Karpas-422 (cell line): ENCODE data around the gene ZNF516. TPM values are rescaled to one million over a fixed set of nuclear protein-coding genes. Genes with fewer than 3 reads are reported as not detected.

Source experiments
- DNase-seq: peaks from one replicate; pipeline ENCODE4 v3.0.0-alpha.2; 2015
- H2AFZ ChIP-seq: fragments of 200-600 bp; sonication (generic); 2 replicates; pipeline ENCODE4 v1.6.1; 2014; ENCODE audit warnings: antibody characterized with exemption, low read length, mixed read lengths
- H3K27ac ChIP-seq: fragments of 200-600 bp; sonication (generic); 2 replicates; pipeline ENCODE4 v1.5.1; 2014; ENCODE audit warnings: mild to moderate bottlenecking, low read length, moderate library complexity
- H3K27me3 ChIP-seq: fragments of 200-600 bp; sonication (generic); 2 replicates; pipeline ENCODE4 v1.6.1; 2014; ENCODE audit warnings: low read length, mixed read lengths
- H3K36me3 ChIP-seq: fragments of 200-600 bp; sonication (generic); 2 replicates; pipeline ENCODE4 v1.6.1; 2014; ENCODE audit warnings: low read length, mixed read lengths; ENCODE audit not compliant: insufficient read depth
- H3K4me1 ChIP-seq: fragments of 200-600 bp; sonication (generic); 2 replicates; pipeline ENCODE4 v1.6.1; 2014; ENCODE audit warnings: mild to moderate bottlenecking, low read length, mixed read lengths
- H3K4me2 ChIP-seq: fragments of 200-600 bp; sonication (generic); 2 replicates; pipeline ENCODE4 v1.6.1; 2014; ENCODE audit warnings: low read length, low read depth, mild to moderate bottlenecking; ENCODE audit not compliant: poor library complexity, severe bottlenecking
- H3K4me3 ChIP-seq: fragments of 200-600 bp; sonication (generic); 2 replicates; pipeline ENCODE4 v1.5.1; 2014; ENCODE audit warnings: mild to moderate bottlenecking, antibody characterized with exemption, low read length, mixed read lengths
- H3K79me2 ChIP-seq: fragments of 200-600 bp; sonication (generic); 2 replicates; pipeline ENCODE4 v1.6.1; 2014; ENCODE audit warnings: mild to moderate bottlenecking, low read length, mixed read lengths
- H3K9ac ChIP-seq: fragments of 200-600 bp; sonication (generic); 2 replicates; pipeline ENCODE4 v1.6.0; 2014; ENCODE audit warnings: low read length
- H3K9me2 ChIP-seq: fragments of 200-600 bp; sonication (generic), shearing (Covaris generic); replicated peaks from 2 replicates; pipeline ENCODE4 v1.6.0; 2014; ENCODE audit warnings: mild to moderate bottlenecking, low read length, moderate library complexity; ENCODE audit not compliant: insufficient read depth
- H3K9me3 ChIP-seq: fragments of 300-700, 200-600 bp; sonication (generic); 2 replicates; pipeline ENCODE4 v1.6.1; 2014; ENCODE audit warnings: low read length, mixed read lengths
- H4K20me1 ChIP-seq: fragments of 200-600 bp; sonication (generic); 2 replicates; pipeline ENCODE4 v1.6.1; 2014; ENCODE audit warnings: mild to moderate bottlenecking, antibody characterized with exemption, low read length, low read depth; ENCODE audit not compliant: insufficient read depth
- total RNA-seq: library from RNA; depleted of rRNA; stranded (reverse); fragments of >200 nt; shearing (Covaris generic); gene quantifications from 2 replicates; pipeline ENCODE4 v1.2.3, GENCODE V29; 2014; ENCODE audit warnings: low replicate concordance

Gene ZNF516
- total RNA-seq, 1 experiment from 2014 or later = 41.0 TPM

DNA sequence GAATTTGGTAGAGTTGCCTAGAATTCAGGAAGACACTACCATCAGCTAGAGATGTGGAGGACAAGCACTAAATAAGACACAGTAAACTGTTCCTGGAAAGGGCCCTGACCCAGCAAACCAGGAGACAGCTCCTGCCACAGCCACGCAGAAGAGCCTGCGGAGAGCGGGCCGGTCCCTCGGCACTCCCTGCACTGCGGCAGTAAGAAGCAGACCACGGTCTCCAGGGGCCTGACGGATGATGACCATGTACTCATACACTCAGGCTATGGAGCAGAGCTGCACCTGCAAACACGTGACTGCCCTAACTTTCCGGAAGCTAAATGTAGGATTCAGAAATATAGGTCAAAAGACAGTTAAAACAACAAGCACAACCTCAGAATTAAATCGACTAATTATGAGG is 72.9 kb downstream of the ZNF516 start:
- Histone ChIP-seq H3K4me2 (no peak overlapping the region), H3K36me3 (no peaks in the 10 kb centered on the region; the same call in 1 of the 2 replicates), H3K4me3 (no peak overlapping the region), H3K27me3 (no peaks in the 10 kb centered on the region), H4K20me1 (peaks cover 70% of the 10 kb centered on the region), H2AFZ (no peak overlapping the region), H3K4me1 (peaks cover 29% of the 10 kb centered on the region), H3K27ac (no peak overlapping the region), H3K9me3 (no peaks in the 10 kb centered on the region), H3K79me2 (peaks cover 97% of the 10 kb centered on the region), H3K9ac (no peak overlapping the region), H3K9me2 (no peaks in the 10 kb centered on the region)
- no peak for DNase-seq

DNA sequence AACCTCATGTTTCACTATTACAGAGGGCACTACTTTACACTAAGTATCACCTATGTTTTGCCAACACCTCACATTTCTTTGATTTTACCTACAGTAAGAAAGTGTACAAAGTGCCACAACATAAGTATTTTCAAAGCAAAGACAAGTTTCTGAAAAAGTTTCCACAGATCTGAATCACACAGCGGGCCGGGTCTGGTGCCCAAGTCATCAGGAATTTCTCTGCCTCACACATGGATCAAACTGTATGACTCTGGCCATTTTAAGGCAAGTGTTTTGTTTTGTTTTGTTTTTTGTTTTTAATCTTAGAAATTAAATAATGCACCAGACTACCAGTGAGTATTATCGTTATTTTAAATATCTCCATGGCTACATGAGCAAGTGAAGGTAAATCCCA is 73.4 kb downstream of the ZNF516 start:
- Histone ChIP-seq H2AFZ (no peak overlapping the region), H3K9ac (no peak overlapping the region), H3K9me3 (no peaks in the 10 kb centered on the region), H3K27ac (no peak overlapping the region), H3K9me2 (no peaks in the 10 kb centered on the region), H3K36me3 (no peaks in the 10 kb centered on the region; the same call in 1 of the 2 replicates), H3K79me2 (peaks cover 97% of the 10 kb centered on the region), H3K4me1 (peaks cover 34% of the 10 kb centered on the region), H3K4me2 (no peak overlapping the region), H4K20me1 (peaks cover 68% of the 10 kb centered on the region), H3K4me3 (no peak overlapping the region), H3K27me3 (no peaks in the 10 kb centered on the region)
- no peak for DNase-seq

- H3K4me3 ChIP-seq = no peak overlapping the region
- H3K9ac ChIP-seq = no peak overlapping the region
- peaks cover 39% of the 10 kb centered on the region for H3K4me1 ChIP-seq
- H3K36me3 ChIP-seq = no peaks in the 10 kb centered on the region; the same call in 1 of the 2 replicates
- no peak overlapping the region for H3K4me2 ChIP-seq
- no peak for DNase-seq
- H3K27ac ChIP-seq = no peak overlapping the region
- H2AFZ ChIP-seq = no peak overlapping the region
- peaks cover 97% of the 10 kb centered on the region for H3K79me2 ChIP-seq
- H3K9me3 ChIP-seq = no peaks in the 10 kb centered on the region
- H4K20me1 ChIP-seq = peaks cover 68% of the 10 kb centered on the region
- H3K27me3 ChIP-seq = no peaks in the 10 kb centered on the region
- H3K9me2 ChIP-seq = no peaks in the 10 kb centered on the region
These were observed 74.0 kb downstream of the ZNF516 start for GRCh38 chr18:76420898-76421684.

DNA sequence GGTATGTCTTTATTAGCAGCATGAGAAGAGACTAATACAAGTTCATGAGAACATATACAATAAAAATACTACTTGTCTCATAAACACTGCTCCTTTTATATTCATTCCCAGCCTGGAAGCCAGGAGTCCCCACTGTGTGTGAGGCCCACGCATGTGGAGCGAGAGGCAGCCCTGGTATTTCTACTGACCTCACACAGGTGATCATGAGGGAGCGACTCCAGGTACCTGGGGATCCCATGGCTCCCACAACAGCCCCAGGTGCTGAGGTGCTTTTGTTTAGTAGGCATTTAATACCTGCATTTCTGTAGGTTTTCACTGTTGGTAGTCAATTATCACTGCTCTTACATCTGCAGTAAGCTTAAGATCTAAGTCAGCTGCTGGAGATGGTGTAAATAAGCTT is 75.2 kb downstream of the ZNF516 start:
- Histone ChIP-seq H3K9me3 (no peaks in the 10 kb centered on the region), H3K4me3 (no peak overlapping the region), H2AFZ (no peak overlapping the region), H3K9ac (no peak overlapping the region), H3K79me2 (peaks cover 97% of the 10 kb centered on the region), H3K27ac (no peak overlapping the region), H3K4me2 (no peak overlapping the region), H3K4me1 (peaks cover 47% of the 10 kb centered on the region), H3K36me3 (no peaks in the 10 kb centered on the region; the same call in 1 of the 2 replicates), H3K27me3 (no peaks in the 10 kb centered on the region), H3K9me2 (no peaks in the 10 kb centered on the region), H4K20me1 (peaks cover 56% of the 10 kb centered on the region)
- no peak for DNase-seq

- peaks cover 73% of the 10 kb centered on the region for H3K4me1 ChIP-seq
- no peaks in the 10 kb centered on the region; the same call in 1 of the 2 replicates for H3K36me3 ChIP-seq
- H4K20me1 ChIP-seq = peaks cover 52% of the 10 kb centered on the region; the same call in 1 of the 2 replicates
- no peak overlapping the region for H3K4me3 ChIP-seq
- no peak overlapping the region for H3K27ac ChIP-seq
- H3K9me2 ChIP-seq = no peaks in the 10 kb centered on the region
- peaks cover 100% of the 10 kb centered on the region for H3K79me2 ChIP-seq
- H3K4me2 ChIP-seq = no peak overlapping the region
- H2AFZ ChIP-seq = no peak overlapping the region
- H3K9ac ChIP-seq = no peak overlapping the region
- H3K27me3 ChIP-seq = no peaks in the 10 kb centered on the region
- no peaks in the 10 kb centered on the region for H3K9me3 ChIP-seq
- DNase-seq = no peak
These were observed 78.1 kb downstream of the ZNF516 start for GRCh38 chr18:76416911-76417310.

- Histone ChIP-seq H4K20me1 (peaks cover 60% of the 10 kb centered on the region; the same call in 1 of the 2 replicates), H3K79me2 (peaks cover 100% of the 10 kb centered on the region), H3K27ac (no peak overlapping the region)
These were observed 80.0 kb downstream of the ZNF516 start for GRCh38 chr18:76414936-76415621.

DNA sequence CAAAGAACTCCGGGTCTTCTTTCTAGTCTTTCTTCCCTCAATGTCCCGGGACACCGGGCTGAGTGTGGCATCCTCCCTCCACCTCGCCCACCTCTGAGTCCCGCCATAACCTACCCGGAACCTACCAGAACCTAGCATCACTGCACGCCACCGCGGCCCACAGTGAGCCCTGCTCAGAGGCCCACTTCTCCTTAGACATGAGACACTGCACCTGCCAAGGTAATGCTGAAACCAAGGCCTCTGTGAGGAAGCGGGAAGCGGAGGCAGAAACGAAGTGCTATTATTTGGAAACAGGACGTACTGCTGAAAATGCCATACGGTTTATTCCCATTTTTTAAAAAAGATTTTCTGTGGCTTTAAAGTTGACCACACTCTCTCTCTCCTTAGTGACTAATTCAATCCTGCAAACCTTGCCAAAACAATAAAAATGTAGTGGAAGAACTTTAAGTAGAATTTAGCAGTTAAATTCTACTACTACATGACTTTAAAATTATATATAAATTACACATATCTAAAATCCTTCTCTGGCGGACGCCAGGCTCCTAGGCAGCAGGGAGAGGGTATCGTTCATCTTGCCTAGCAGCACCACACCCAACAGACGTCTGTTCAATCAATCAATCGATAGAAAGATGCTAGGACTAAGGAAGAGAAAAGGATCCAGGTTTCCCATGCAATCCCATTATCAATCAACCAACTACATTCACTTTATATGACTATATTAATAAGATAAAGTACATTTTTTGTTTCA is 82.0 kb downstream of the ZNF516 start:
- Histone ChIP-seq H3K4me2 (peak overlapping the region; percentile 75), H2AFZ (no peak overlapping the region), H3K36me3 (0 out of 2 replicates have a peak, but pooled peaks cover 3% of the 10 kb centered on the region), H3K79me2 (peaks cover 100% of the 10 kb centered on the region), H4K20me1 (peaks cover 48% of the 10 kb centered on the region), H3K9me2 (no peaks in the 10 kb centered on the region), H3K4me1 (peaks cover 80% of the 10 kb centered on the region), H3K9ac (no peak overlapping the region), H3K4me3 (no peak overlapping the region; the same call in 1 of the 2 replicates), H3K27ac (no peak overlapping the region), H3K27me3 (no peaks in the 10 kb centered on the region), H3K9me3 (no peaks in the 10 kb centered on the region)
- DNase-seq = no peak

More at GRCh38 chr18:76414936-76415621, 80.0 kb downstream of the ZNF516 start:
- no peak for DNase-seq
- Histone ChIP-seq H2AFZ (no peak overlapping the region), H3K4me1 (peaks cover 88% of the 10 kb centered on the region), H3K9me2 (no peaks in the 10 kb centered on the region), H3K27me3 (no peaks in the 10 kb centered on the region), H3K4me2 (no peak overlapping the region), H3K9me3 (no peaks in the 10 kb centered on the region), H3K9ac (no peak overlapping the region), H3K4me3 (no peak overlapping the region), H3K36me3 (0 out of 2 replicates have a peak, but pooled peaks cover under 1% of the 10 kb centered on the region)
